Sigmoid colon (tissue), 7 donors: Measurements from ENCODE around the gene CEP104. TPM values are rescaled to one million over a fixed set of nuclear protein-coding genes. Genes with fewer than 3 reads are reported as not detected.

Source experiments
- DNase-seq: peaks from one replicate; pipeline ENCODE4 v3.0.0-alpha.2; 2019
- H3K27ac ChIP-seq, 4 donors: fragments of 200-600 bp; sonication (generic); one replicate each; pipeline ENCODE4 v1.5.1; 2016 to 2019; ENCODE audit warnings: mild to moderate bottlenecking in 1 of 4
- H3K27me3 ChIP-seq, 3 donors: fragments of 200-600 bp; sonication (generic); one replicate each; pipeline ENCODE4 v1.5.1; 2019; ENCODE audit warnings: mild to moderate bottlenecking in 1 of 3
- H3K36me3 ChIP-seq, 4 donors: fragments of 200-600 bp; sonication (generic); one replicate each; pipeline ENCODE4 v1.5.1; 2016 to 2019
- H3K4me1 ChIP-seq, 4 donors: fragments of 200-600 bp; sonication (generic); one replicate each; pipeline ENCODE4 v1.5.1; 2017 to 2019
- H3K4me3 ChIP-seq, 4 donors: fragments of 200-600 bp; sonication (generic); one replicate each; pipeline ENCODE4 v1.5.1; 2017 to 2019; ENCODE audit warnings: mild to moderate bottlenecking in 2 of 4, moderate library complexity in 1 of 4
- H3K9me3 ChIP-seq, 4 donors: fragments of 200-600 bp in 3 of 4; sonication (generic) in 3 of 4; one replicate each; pipeline versions ENCODE4 v1.5.1 to v1.6.1; 2013 to 2019
- CTCF ChIP-seq, 4 experiments: fragments of 450-650 bp in 3 of 4; fragments of 200-600 bp in 1 of 4; IDR thresholded peaks; one replicate each; pipeline ENCODE4 v1.5.1; 2016 to 2019; ENCODE audit warnings: antibody characterized with exemption in 4 of 4, mild to moderate bottlenecking in 3 of 4, moderate library complexity in 2 of 4
- EP300 ChIP-seq, 4 donors: sonication (generic); formaldehyde crosslinking; IDR thresholded peaks; one replicate each; pipeline ENCODE4 v1.6.1; 2017; ENCODE audit warnings: antibody characterized with exemption in 4 of 4
- POLR2A ChIP-seq, 2 donors: fragments of 450-650 bp; IDR thresholded peaks; one replicate each; pipeline ENCODE4 v1.6.1; 2016; ENCODE audit warnings: antibody characterized with exemption in 2 of 2, mild to moderate bottlenecking in 2 of 2, moderate library complexity in 2 of 2
- POLR2AphosphoS5 ChIP-seq, 4 donors: sonication (generic); formaldehyde crosslinking; IDR thresholded peaks; one replicate each; pipeline ENCODE4 v1.6.1; 2017; ENCODE audit warnings: antibody characterized with exemption in 4 of 4
- WGBS, 2 donors: extraction: QIAGEN DNeasy Blood & Tissue Kit; methylation state at CpG; one replicate each; pipeline ENCODE4 v1.1.7; 2013; 5-methylcytosine and 5-hydroxymethylcytosine counted together
- intact Hi-C: fragments of 100-400 bp; cut with DNase I; formaldehyde crosslinking; loops from one replicate; pipeline ENCODE4 v1.15.1; 2023
- polyA plus RNA-seq, 3 donors: library from polyadenylated mRNA; stranded (reverse); fragments of 200-250 nt; gene quantifications; one replicate each; pipeline ENCODE4 v1.2.3, GENCODE V29; 2013
- total RNA-seq, 4 donors: library from RNA; depleted of rRNA; stranded (reverse); fragments of >200 nt; gene quantifications; one replicate each; pipeline ENCODE4 v1.1.0, GENCODE V29; 2016
- donor health status: healthy with polysubstance abuse.
- donor health status: Bipolar disorder and iron deficiency.
- donor health status: healthy.

The CEP104 gene
- total and polyA plus RNA-seq, 7 donors: 12.0 to 32.5 (median 21.6) TPM

GRCh38 chr1:3881193-3881480, 24.1 kb upstream of the CEP104 start:
- Histone ChIP-seq H3K9me3 (peaks cover 0 to 11% (median 2%) of the 10 kb centered on the region in 4 donors), H3K27me3 (no peaks in the 10 kb centered on the region), H3K27ac (no peak overlapping the region), H3K4me1 (no peaks in the 10 kb centered on the region), H3K36me3 (peaks cover 4 to 80% (median 18%) of the 10 kb centered on the region in 4 donors), H3K4me3 (no peak overlapping the region)
- intact Hi-C loops: no loop called here
- DNase-seq: no peak
- WGBS, 2 donors: 84 to 91% methylated on average over 5 of the region's 5 CpGs
- TF ChIP-seq CTCF (IDR thresholded peaks at IDR 0.05) (no peak), POLR2AphosphoS5 (IDR thresholded peaks at IDR 0.05) (no peak), EP300 (IDR thresholded peaks at IDR 0.05) (no peak), POLR2A (IDR thresholded peaks at IDR 0.05) (no peak)

GRCh38 chr1:3880429-3881192, 23.6 kb upstream of the CEP104 start:
- no peak for DNase-seq
- Histone ChIP-seq H3K4me1 (no peaks in the 10 kb centered on the region), H3K27me3 (no peaks in the 10 kb centered on the region), H3K9me3 (peaks cover 0 to 11% (median 2%) of the 10 kb centered on the region in 4 donors), H3K36me3 (peaks cover 3 to 80% (median 15%) of the 10 kb centered on the region in 4 donors), H3K27ac (no peak overlapping the region), H3K4me3 (no peak overlapping the region)
- TF ChIP-seq EP300 (IDR thresholded peaks at IDR 0.05): no peak
- no peak for TF ChIP-seq CTCF (IDR thresholded peaks at IDR 0.05)
- TF ChIP-seq POLR2AphosphoS5 (IDR thresholded peaks at IDR 0.05): no peak
- TF ChIP-seq POLR2A (IDR thresholded peaks at IDR 0.05): no peak
- intact Hi-C loops: no loop called here
- 88 to 94% methylated on average over 20 of the region's 20 CpGs for WGBS, 2 donors

GRCh38 chr1:3879787-3880428, 22.9 kb upstream of the CEP104 start:
- no peaks in the 10 kb centered on the region for H3K27me3 ChIP-seq
- peaks cover 0 to 11% (median 2%) of the 10 kb centered on the region in 4 donors for H3K9me3 ChIP-seq
- no peak overlapping the region for H3K27ac ChIP-seq
- no peak overlapping the region for H3K4me3 ChIP-seq
- intact Hi-C loops: no loop called here
- TF ChIP-seq CTCF (IDR thresholded peaks at IDR 0.05) (no peak), EP300 (IDR thresholded peaks at IDR 0.05) (no peak), POLR2AphosphoS5 (IDR thresholded peaks at IDR 0.05) (no peak), POLR2A (IDR thresholded peaks at IDR 0.05) (no peak)
- WGBS, 2 donors: 84 to 86% methylated on average over 9 of the region's 9 CpGs
- H3K36me3 ChIP-seq: peaks cover 0 to 80% (median 15%) of the 10 kb centered on the region in 4 donors
- no peak for DNase-seq
- no peaks in the 10 kb centered on the region for H3K4me1 ChIP-seq

- 97 to 98% methylated on average over 7 of the region's 7 CpGs for WGBS, 2 donors
- H3K4me3 ChIP-seq: no peak overlapping the region
- H3K36me3 ChIP-seq: peaks cover 0 to 77% (median 17%) of the 10 kb centered on the region in 4 donors
- TF ChIP-seq CTCF (IDR thresholded peaks at IDR 0.05): no peak
- TF ChIP-seq POLR2A (IDR thresholded peaks at IDR 0.05): no peak
- no peak for TF ChIP-seq POLR2AphosphoS5 (IDR thresholded peaks at IDR 0.05)
- TF ChIP-seq EP300 (IDR thresholded peaks at IDR 0.05): no peak
- peaks cover 0 to 11% (median 2%) of the 10 kb centered on the region in 4 donors for H3K9me3 ChIP-seq
- DNase-seq: no peak
- intact Hi-C loops: no loop called here
- H3K4me1 ChIP-seq: no peaks in the 10 kb centered on the region
- no peak overlapping the region for H3K27ac ChIP-seq
- no peaks in the 10 kb centered on the region for H3K27me3 ChIP-seq
Observed at GRCh38 chr1:3879099-3879498, 22.1 kb upstream of the CEP104 start.
